ENCODE results near the gene PXK. TPM values are rescaled to one million over a fixed set of nuclear protein-coding genes. Genes with fewer than 3 reads are reported as not detected.

The PXK gene
- total and polyA plus RNA-seq, 4 donors, result 6.0 to 15.9 (median 12.6) TPM

DNA sequence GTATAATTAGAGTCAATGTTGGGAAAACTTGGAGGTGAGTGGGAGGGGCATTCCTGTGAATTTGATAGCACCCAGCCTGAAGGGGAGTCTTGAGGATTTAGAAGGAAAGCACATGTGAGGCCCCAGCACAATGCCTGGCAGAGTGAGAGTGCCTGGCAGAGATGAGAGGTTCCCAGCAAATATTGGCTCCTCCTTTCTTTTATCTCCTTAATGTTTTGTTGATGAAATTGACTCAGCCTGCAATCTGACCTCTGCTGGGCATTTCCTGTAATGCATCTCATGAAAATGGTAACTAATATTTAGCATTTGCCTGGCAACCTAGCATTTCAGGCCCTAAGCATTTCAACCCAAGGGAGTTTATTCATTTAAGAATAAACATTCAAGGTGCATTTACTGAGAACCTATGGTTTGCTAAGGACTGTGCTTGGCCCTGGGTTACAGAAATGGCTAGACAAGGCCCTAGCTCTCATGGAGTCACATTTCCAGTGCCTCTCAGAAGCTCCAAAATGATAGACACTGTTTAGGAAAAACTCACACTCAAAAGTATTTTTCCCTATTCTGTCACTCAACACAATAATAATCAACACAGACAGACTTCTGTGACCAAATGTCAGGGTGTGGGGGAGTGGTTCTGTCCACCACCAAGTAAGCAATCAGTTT lies 82.0 kb downstream of the PXK start:
- Histone ChIP-seq H3K27me3 (ENCODE audit: control insufficient read depth in 4 of 4, insufficient read depth in 4 of 4, low read length in 3 of 4) (no peaks in the 10 kb centered on the region), H3K4me3 (ENCODE audit: low read depth in 1 of 3, low read length in 3 of 3) (no peak overlapping the region), H3K27ac (ENCODE audit: low read depth in 1 of 2, low read length in 2 of 2) (no peak overlapping the region), H3K9ac (ENCODE audit: low read depth in 1 of 2, low read length in 2 of 2) (no peak overlapping the region), H3K9me3 (ENCODE audit: control insufficient read depth in 4 of 4, low read length in 3 of 4) (no peaks in the 10 kb centered on the region), H3K4me1 (ENCODE audit: control insufficient read depth in 4 of 4, insufficient read depth in 4 of 4, low read length in 3 of 4) (peaks cover 3 to 19% (median 7%) of the 10 kb centered on the region in 4 donors), H3K36me3 (ENCODE audit: control insufficient read depth in 4 of 4, insufficient read depth in 3 of 4, low read depth in 1 of 4, low read length in 3 of 4) (peaks cover 0 to 21% (median 2%) of the 10 kb centered on the region in 4 donors)
- no peak for TF ChIP-seq EGR1 (IDR thresholded peaks at IDR 0.05; ENCODE audit: low read depth in 2 of 2)
- TF ChIP-seq, protein P1, sequence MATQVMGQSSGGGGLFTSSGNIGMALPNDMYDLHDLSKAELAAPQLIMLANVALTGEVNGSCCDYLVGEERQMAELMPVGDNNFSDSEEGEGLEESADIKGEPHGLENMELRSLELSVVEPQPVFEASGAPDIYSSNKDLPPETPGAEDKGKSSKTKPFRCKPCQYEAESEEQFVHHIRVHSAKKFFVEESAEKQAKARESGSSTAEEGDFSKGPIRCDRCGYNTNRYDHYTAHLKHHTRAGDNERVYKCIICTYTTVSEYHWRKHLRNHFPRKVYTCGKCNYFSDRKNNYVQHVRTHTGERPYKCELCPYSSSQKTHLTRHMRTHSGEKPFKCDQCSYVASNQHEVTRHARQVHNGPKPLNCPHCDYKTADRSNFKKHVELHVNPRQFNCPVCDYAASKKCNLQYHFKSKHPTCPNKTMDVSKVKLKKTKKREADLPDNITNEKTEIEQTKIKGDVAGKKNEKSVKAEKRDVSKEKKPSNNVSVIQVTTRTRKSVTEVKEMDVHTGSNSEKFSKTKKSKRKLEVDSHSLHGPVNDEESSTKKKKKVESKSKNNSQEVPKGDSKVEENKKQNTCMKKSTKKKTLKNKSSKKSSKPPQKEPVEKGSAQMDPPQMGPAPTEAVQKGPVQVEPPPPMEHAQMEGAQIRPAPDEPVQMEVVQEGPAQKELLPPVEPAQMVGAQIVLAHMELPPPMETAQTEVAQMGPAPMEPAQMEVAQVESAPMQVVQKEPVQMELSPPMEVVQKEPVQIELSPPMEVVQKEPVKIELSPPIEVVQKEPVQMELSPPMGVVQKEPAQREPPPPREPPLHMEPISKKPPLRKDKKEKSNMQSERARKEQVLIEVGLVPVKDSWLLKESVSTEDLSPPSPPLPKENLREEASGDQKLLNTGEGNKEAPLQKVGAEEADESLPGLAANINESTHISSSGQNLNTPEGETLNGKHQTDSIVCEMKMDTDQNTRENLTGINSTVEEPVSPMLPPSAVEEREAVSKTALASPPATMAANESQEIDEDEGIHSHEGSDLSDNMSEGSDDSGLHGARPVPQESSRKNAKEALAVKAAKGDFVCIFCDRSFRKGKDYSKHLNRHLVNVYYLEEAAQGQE (IDR thresholded peaks at IDR 0.05), result no peak
- TF ChIP-seq HNF4A (conservative IDR thresholded peaks at IDR 0.05), result peak in 1 of 2 donors; percentile 37
- no peak for TF ChIP-seq GABPA (IDR thresholded peaks at IDR 0.05 in 1 of 2, conservative IDR thresholded peaks at IDR 0.05 in 1 of 2)
- no peak for TF ChIP-seq FOXA1 (IDR thresholded peaks at IDR 0.05)
- no peak for TF ChIP-seq SP1 (IDR thresholded peaks at IDR 0.05)
- TF ChIP-seq, protein P2, sequence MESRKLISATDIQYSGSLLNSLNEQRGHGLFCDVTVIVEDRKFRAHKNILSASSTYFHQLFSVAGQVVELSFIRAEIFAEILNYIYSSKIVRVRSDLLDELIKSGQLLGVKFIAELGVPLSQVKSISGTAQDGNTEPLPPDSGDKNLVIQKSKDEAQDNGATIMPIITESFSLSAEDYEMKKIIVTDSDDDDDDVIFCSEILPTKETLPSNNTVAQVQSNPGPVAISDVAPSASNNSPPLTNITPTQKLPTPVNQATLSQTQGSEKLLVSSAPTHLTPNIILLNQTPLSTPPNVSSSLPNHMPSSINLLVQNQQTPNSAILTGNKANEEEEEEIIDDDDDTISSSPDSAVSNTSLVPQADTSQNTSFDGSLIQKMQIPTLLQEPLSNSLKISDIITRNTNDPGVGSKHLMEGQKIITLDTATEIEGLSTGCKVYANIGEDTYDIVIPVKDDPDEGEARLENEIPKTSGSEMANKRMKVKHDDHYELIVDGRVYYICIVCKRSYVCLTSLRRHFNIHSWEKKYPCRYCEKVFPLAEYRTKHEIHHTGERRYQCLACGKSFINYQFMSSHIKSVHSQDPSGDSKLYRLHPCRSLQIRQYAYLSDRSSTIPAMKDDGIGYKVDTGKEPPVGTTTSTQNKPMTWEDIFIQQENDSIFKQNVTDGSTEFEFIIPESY (IDR thresholded peaks at IDR 0.05), result no peak
- no peak for TF ChIP-seq HNF4G (IDR thresholded peaks at IDR 0.05)
- TF ChIP-seq JUND (IDR thresholded peaks at IDR 0.05), result no peak
- no peak for TF ChIP-seq YY1 (IDR thresholded peaks at IDR 0.05)
- no peak for TF ChIP-seq TAF1 (conservative IDR thresholded peaks at IDR 0.05)
- TF ChIP-seq FOXA2 (IDR thresholded peaks at IDR 0.05), result no peak
- no peak for TF ChIP-seq NR2F2 (IDR thresholded peaks at IDR 0.05)
- TF ChIP-seq, protein P3, sequence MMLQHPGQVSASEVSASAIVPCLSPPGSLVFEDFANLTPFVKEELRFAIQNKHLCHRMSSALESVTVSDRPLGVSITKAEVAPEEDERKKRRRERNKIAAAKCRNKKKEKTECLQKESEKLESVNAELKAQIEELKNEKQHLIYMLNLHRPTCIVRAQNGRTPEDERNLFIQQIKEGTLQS (IDR thresholded peaks at IDR 0.05), result peak; percentile 36
- TF ChIP-seq RAD21 (IDR thresholded peaks at IDR 0.05), result peak; percentile 86 to 91
- peak in 1 of 2 donors; percentile 16 for TF ChIP-seq RXRA (IDR thresholded peaks at IDR 0.05)
- TF ChIP-seq, protein P4, sequence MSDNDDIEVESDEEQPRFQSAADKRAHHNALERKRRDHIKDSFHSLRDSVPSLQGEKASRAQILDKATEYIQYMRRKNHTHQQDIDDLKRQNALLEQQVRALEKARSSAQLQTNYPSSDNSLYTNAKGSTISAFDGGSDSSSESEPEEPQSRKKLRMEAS (IDR thresholded peaks at IDR 0.05), result no peak
- TF ChIP-seq, protein P5, sequence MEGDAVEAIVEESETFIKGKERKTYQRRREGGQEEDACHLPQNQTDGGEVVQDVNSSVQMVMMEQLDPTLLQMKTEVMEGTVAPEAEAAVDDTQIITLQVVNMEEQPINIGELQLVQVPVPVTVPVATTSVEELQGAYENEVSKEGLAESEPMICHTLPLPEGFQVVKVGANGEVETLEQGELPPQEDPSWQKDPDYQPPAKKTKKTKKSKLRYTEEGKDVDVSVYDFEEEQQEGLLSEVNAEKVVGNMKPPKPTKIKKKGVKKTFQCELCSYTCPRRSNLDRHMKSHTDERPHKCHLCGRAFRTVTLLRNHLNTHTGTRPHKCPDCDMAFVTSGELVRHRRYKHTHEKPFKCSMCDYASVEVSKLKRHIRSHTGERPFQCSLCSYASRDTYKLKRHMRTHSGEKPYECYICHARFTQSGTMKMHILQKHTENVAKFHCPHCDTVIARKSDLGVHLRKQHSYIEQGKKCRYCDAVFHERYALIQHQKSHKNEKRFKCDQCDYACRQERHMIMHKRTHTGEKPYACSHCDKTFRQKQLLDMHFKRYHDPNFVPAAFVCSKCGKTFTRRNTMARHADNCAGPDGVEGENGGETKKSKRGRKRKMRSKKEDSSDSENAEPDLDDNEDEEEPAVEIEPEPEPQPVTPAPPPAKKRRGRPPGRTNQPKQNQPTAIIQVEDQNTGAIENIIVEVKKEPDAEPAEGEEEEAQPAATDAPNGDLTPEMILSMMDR (IDR thresholded peaks at IDR 0.05; ENCODE audit: low read depth, low read length, missing input control), result peak; percentile 91
- peak; percentile 47 for DNase-seq (ENCODE audit: low spot score)
